ENCODE measurements around the gene KAT6B. TPM values are rescaled to one million over a fixed set of nuclear protein-coding genes. Genes with fewer than 3 reads are reported as not detected.

Gene KAT6B
- total and polyA plus RNA-seq, 2 donors (not counting 1 experiment from before 2014, with no cell fraction given), result 8.6 to 111 TPM

GRCh38 chr10:75032119-75032518 is 205.7 kb downstream of the KAT6B start:
- TF ChIP-seq EZH2 (IDR thresholded peaks at IDR 0.05; ENCODE audit: borderline replicate concordance, insufficient read depth, low read depth, low read length, poor library complexity, severe bottlenecking) (no peak), CTCF (IDR thresholded peaks at IDR 0.05) (no peak)
- ATAC-seq (ENCODE audit: low read depth), result no peak
- H3K4me2 ChIP-seq (replicated peaks; ENCODE audit: low read depth, low read length, poor library complexity, severe bottlenecking), result no peak overlapping the region
- no peak overlapping the region for H3K27ac ChIP-seq (ENCODE audit: low read length in 2 of 2)
- no peak for DNase-seq
- no peak overlapping the region for H3K27ac Mint-ChIP-seq
- H2AFZ ChIP-seq (ENCODE audit: insufficient read depth, low read depth, low read length, poor library complexity, severe bottlenecking), result no peak overlapping the region
- H3K9ac ChIP-seq (ENCODE audit: low read length), result no peak overlapping the region
- no peaks in the 10 kb centered on the region for H3K9me3 Mint-ChIP-seq (ENCODE audit: insufficient read depth)
- no peak overlapping the region for H3K4me3 ChIP-seq (ENCODE audit: control extremely low read depth in 1 of 5, extremely low read depth in 1 of 5, insufficient read depth in 1 of 5, low read depth in 2 of 5, low read length in 4 of 5)
- intact Hi-C loops (cut with micrococcal nuclease), result no loop called here
- no peaks in the 10 kb centered on the region for H3K27me3 Mint-ChIP-seq
- H3K9me3 ChIP-seq (ENCODE audit: control extremely low read depth in 1 of 3, control insufficient read depth in 2 of 3, insufficient read depth in 1 of 3, low read length in 2 of 3), result peaks cover 0 to 8% (median 0%) of the 10 kb centered on the region in 3 donors
- H3K27me3 ChIP-seq (replicated peaks in 1 of 4; ENCODE audit: control extremely low read depth in 1 of 4, control insufficient read depth in 3 of 4, insufficient read depth in 4 of 4, low read length in 3 of 4), result no peaks in the 10 kb centered on the region
- H3K36me3 ChIP-seq (replicated peaks in 1 of 2; ENCODE audit: control extremely low read depth in 1 of 2, control insufficient read depth in 1 of 2, extremely low read depth in 1 of 2, insufficient read depth in 2 of 2, low read length in 1 of 2), result peaks cover 0 to 32% of the 10 kb centered on the region in 2 experiments
- no peaks in the 10 kb centered on the region for H4K20me1 ChIP-seq (ENCODE audit: control insufficient read depth, insufficient read depth, low read length, poor library complexity, severe bottlenecking)
- CTCF ChIA-PET, result interaction anchor here (0.8 to 1.4 kb wide), 2 partner anchors 12 to 788 kb away, joined by 3 read pairs; no protein-coding TSS in a partner anchor
- POLR2A ChIA-PET, result no interaction called here
- no peaks in the 10 kb centered on the region for H3K79me2 ChIP-seq (ENCODE audit: control insufficient read depth, insufficient read depth, low read length)
- no CpG with 5 or more reads among the region's 3 CpGs for WGBS (ENCODE audit: insufficient coverage)
- peaks cover 6 to 11% of the 10 kb centered on the region in 2 donors for H3K4me1 ChIP-seq (ENCODE audit: control insufficient read depth in 2 of 2, insufficient read depth in 2 of 2, low read length in 2 of 2)
- H3K4me3 Mint-ChIP-seq, result no peak overlapping the region
- H3K4me1 Mint-ChIP-seq, result peaks cover 13% of the 10 kb centered on the region

DNA sequence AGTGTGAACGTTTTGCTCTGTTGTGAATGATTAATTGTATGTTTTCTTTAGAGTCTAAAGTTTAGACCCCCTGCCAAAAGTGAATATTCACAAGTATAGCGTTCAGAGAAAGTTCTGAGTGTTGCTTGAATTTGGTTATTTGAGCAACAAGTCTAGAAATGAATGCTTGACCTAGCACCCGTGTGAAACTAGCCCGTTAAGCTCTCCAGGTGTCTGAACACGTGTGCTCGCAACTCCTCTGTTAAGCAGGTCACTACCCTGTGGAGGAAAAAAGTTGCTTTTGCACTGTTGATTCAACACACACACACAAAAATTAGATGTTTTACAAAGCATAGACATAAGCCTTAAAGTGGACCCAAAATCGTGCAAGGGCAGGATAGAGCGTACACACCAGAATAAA is 206.4 kb downstream of the KAT6B start:
- Histone ChIP-seq H2AFZ (ENCODE audit: insufficient read depth, low read depth, low read length, poor library complexity, severe bottlenecking) (no peak overlapping the region), H3K36me3 (replicated peaks in 1 of 2; ENCODE audit: control extremely low read depth in 1 of 2, control insufficient read depth in 1 of 2, extremely low read depth in 1 of 2, insufficient read depth in 2 of 2, low read length in 1 of 2) (peaks cover 0 to 30% of the 10 kb centered on the region in 2 experiments), H3K9me3 (ENCODE audit: control extremely low read depth in 1 of 3, control insufficient read depth in 2 of 3, insufficient read depth in 1 of 3, low read length in 2 of 3) (peaks cover 0 to 8% (median 0%) of the 10 kb centered on the region in 3 donors), H3K27me3 (replicated peaks in 1 of 4; ENCODE audit: control extremely low read depth in 1 of 4, control insufficient read depth in 3 of 4, insufficient read depth in 4 of 4, low read length in 3 of 4) (no peaks in the 10 kb centered on the region), H4K20me1 (ENCODE audit: control insufficient read depth, insufficient read depth, low read length, poor library complexity, severe bottlenecking) (no peaks in the 10 kb centered on the region), H3K4me1 (ENCODE audit: control insufficient read depth in 2 of 2, insufficient read depth in 2 of 2, low read length in 2 of 2) (peaks cover 6 to 12% of the 10 kb centered on the region in 2 donors), H3K4me3 (ENCODE audit: control extremely low read depth in 1 of 5, extremely low read depth in 1 of 5, insufficient read depth in 1 of 5, low read depth in 2 of 5, low read length in 4 of 5) (no peak overlapping the region), H3K9ac (ENCODE audit: low read length) (no peak overlapping the region), H3K4me2 (replicated peaks; ENCODE audit: low read depth, low read length, poor library complexity, severe bottlenecking) (no peak overlapping the region), H3K79me2 (ENCODE audit: control insufficient read depth, insufficient read depth, low read length) (no peaks in the 10 kb centered on the region), H3K27ac (ENCODE audit: low read length in 2 of 2) (no peak overlapping the region)
- H3K4me3 Mint-ChIP-seq, result no peak overlapping the region
- TF ChIP-seq EZH2 (IDR thresholded peaks at IDR 0.05; ENCODE audit: borderline replicate concordance, insufficient read depth, low read depth, low read length, poor library complexity, severe bottlenecking), result no peak
- no peak for TF ChIP-seq CTCF (IDR thresholded peaks at IDR 0.05)
- no peak overlapping the region for H3K27ac Mint-ChIP-seq
- peaks cover 13% of the 10 kb centered on the region for H3K4me1 Mint-ChIP-seq
- intact Hi-C loops (cut with micrococcal nuclease), result no loop called here
- ChIA-PET CTCF (interaction anchor here (1.4 kb wide), 1 partner anchor 789 kb away, joined by 3 read pairs; no protein-coding TSS in a partner anchor), POLR2A (no interaction called here)
- ATAC-seq (ENCODE audit: low read depth), result no peak
- DNase-seq, result no peak
- H3K9me3 Mint-ChIP-seq (ENCODE audit: insufficient read depth), result no peaks in the 10 kb centered on the region
- 100% methylated on average over 3 of the region's 8 CpGs for WGBS (ENCODE audit: insufficient coverage)
- H3K27me3 Mint-ChIP-seq, result no peaks in the 10 kb centered on the region
